ENCODE measurements around the gene DNAJA3.
A peak's percentile ranks its signal among the peaks of the same experiment; 100 is the strongest.

DNAJA3 gene

DNA sequence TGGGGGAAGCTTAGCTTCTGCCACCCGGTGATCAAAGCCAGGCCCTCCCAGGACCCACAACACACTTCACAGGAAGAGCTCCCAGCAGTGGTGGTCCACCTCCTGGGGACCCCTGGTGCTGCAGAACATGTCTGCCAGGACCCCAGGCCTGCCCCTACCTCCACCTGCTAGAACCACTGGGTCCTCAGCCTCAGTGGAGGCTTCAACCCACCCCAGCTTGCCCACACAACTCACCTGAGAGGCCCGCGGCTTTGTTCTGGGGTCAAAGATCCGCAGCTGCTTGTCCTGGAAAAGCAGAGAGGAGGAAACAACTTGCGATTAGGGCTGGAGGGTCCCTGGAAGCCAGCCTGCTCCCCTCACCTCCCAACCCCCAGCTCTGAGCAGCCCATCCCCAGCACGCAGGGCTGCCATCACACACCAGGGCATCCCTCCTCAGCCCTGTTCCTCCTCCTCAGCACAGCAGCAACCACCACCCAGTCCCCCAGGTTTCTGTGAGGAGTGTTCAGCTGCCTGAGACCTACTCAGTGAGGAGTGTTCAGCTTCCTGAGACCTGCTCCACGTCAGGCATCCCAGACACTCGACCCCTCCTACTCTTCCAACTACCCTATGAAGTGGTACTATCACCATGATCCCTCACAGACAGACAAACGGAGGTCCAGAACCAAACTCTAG, 30.5 kb upstream of the DNAJA3 start:
- ChIA-PET POLR2A (no interaction called here), CTCF (interaction anchor here (0.6 kb wide), 1 partner anchor 9 kb away, joined by 3 read pairs; no protein-coding TSS in a partner anchor)
- TF ChIP-seq SUZ12 (IDR thresholded peaks at IDR 0.05) (no peak), LEF1 (IDR thresholded peaks at IDR 0.05; ENCODE audit: borderline replicate concordance) (no peak)
- no peak for DNase-seq (ENCODE audit: extremely low spot score)

DNA sequence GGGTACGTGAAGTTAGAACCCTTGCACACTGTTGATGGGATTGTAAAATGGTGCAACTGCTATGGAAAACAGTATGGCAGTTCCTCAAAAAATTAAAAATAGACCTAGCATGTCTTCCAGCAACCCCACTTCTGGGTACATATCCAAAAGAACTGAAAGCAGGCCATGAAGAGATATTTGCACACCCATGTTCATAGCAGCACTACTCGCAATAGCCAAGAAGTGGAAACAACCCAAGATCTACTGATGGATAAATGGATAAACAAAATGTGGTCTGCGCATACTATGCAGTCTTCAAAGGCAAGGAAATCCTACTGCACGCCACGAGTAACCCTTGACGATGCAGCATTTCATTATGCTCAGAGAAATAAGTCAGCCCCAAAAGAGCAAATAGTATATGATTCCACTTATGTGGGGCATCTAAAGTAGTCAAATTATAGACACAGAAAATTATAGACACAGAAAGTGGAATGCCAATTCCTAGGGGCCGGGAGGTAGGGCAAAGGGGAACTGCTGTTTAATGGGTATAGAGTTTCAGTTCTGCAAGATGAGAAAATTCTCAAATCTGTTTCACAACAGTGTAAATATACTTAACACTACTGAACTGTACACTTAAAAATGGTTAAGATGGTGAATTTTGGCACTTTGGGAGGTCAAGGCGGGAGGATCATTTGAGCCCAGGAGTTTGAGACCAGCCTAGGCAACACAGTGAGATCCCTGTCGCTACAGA, 26.5 kb upstream of the DNAJA3 start:
- POLR2A ChIA-PET = no interaction called here
- TF ChIP-seq CTBP1 (IDR thresholded peaks at IDR 0.05; ENCODE audit: borderline replicate concordance) (no peak), L3MBTL2 (conservative IDR thresholded peaks at IDR 0.05) (no peak), TARDBP (IDR thresholded peaks at IDR 0.05) (no peak), FOXK2 (IDR thresholded peaks at IDR 0.05) (no peak), ELF4 (IDR thresholded peaks at IDR 0.05) (no peak), SUZ12 (IDR thresholded peaks at IDR 0.05) (no peak), BHLHE40 (IDR thresholded peaks at IDR 0.05; ENCODE audit: borderline replicate concordance) (no peak), LEF1 (IDR thresholded peaks at IDR 0.05; ENCODE audit: borderline replicate concordance) (no peak), ARNT (IDR thresholded peaks at IDR 0.05) (no peak), NFRKB (IDR thresholded peaks at IDR 0.05) (no peak), FOXA1 (IDR thresholded peaks at IDR 0.05) (no peak), HDGF (IDR thresholded peaks at IDR 0.05; ENCODE audit: borderline replicate concordance) (no peak), FOXM1 (IDR thresholded peaks at IDR 0.05; ENCODE audit: borderline replicate concordance) (no peak), SP1 (IDR thresholded peaks at IDR 0.05) (no peak)
- TF ChIP-seq, protein P1, sequence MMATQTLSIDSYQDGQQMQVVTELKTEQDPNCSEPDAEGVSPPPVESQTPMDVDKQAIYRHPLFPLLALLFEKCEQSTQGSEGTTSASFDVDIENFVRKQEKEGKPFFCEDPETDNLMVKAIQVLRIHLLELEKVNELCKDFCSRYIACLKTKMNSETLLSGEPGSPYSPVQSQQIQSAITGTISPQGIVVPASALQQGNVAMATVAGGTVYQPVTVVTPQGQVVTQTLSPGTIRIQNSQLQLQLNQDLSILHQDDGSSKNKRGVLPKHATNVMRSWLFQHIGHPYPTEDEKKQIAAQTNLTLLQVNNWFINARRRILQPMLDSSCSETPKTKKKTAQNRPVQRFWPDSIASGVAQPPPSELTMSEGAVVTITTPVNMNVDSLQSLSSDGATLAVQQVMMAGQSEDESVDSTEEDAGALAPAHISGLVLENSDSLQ (IDR thresholded peaks at IDR 0.05) = no peak
- CTCF ChIA-PET = no interaction called here
- no peak for DNase-seq (ENCODE audit: extremely low spot score)

DNA sequence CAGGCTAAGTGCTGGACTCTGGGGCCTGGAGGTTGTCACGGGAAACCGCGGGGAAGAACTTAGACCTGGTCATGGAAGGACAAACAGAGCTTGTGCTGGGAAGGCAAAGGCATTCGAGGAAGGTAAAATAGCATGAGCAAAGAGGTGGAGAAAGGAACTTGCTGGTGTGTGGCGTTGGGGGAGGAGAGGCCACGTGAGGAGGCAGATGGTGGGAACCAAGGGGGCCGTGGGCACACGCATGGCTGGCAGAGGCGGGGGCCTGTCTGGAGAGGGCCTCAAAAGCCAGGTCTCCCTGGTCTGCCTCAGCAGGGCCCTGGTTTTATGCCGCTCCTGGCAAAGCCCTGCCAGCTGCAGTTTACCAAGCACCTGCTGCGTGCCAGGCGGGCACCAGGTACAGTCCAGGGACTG, 24.6 kb upstream of the DNAJA3 start:
- DNase-seq (ENCODE audit: extremely low spot score) = no peak
- ChIA-PET CTCF (interaction anchor here (0.7 to 3.9 kb wide), 2 partner anchors 8 to 112 kb away, joined by 3 to 23 read pairs; no protein-coding TSS in a partner anchor), POLR2A (interaction anchor here (1.0 kb wide), 1 partner anchor 27 kb away, joined by 3 read pairs; no protein-coding TSS in a partner anchor)
- TF ChIP-seq NFRKB (IDR thresholded peaks at IDR 0.05) = no peak
- no peak for TF ChIP-seq SP1 (IDR thresholded peaks at IDR 0.05)
- no peak for TF ChIP-seq BHLHE40 (IDR thresholded peaks at IDR 0.05; ENCODE audit: borderline replicate concordance)
- no peak for TF ChIP-seq SUZ12 (IDR thresholded peaks at IDR 0.05)
- no peak for TF ChIP-seq ARNT (IDR thresholded peaks at IDR 0.05)

DNA sequence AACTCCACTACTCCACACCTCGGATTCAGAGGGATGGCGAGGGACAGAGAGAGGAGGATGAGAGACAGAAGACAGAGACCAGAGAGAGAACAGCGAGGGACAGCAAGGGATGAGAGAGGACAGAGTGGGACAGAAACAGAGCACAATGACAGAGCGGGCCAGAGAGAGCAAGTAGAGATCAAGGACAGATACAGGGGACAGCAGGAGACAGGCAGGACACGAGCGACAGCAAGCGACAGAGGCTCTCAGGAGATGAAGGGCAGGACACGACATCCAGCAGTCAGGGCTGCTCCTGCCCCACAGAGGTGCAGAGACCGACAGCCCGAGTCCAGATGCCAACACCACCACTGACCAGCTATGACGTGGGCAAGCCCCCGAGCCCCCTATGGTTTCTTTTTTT, 24.2 kb upstream of the DNAJA3 start:
- POLR2A ChIA-PET = interaction anchor here (1.0 to 1.7 kb wide), 2 partner anchors 14 to 27 kb away, joined by 3 to 5 read pairs; no protein-coding TSS in a partner anchor

DNA sequence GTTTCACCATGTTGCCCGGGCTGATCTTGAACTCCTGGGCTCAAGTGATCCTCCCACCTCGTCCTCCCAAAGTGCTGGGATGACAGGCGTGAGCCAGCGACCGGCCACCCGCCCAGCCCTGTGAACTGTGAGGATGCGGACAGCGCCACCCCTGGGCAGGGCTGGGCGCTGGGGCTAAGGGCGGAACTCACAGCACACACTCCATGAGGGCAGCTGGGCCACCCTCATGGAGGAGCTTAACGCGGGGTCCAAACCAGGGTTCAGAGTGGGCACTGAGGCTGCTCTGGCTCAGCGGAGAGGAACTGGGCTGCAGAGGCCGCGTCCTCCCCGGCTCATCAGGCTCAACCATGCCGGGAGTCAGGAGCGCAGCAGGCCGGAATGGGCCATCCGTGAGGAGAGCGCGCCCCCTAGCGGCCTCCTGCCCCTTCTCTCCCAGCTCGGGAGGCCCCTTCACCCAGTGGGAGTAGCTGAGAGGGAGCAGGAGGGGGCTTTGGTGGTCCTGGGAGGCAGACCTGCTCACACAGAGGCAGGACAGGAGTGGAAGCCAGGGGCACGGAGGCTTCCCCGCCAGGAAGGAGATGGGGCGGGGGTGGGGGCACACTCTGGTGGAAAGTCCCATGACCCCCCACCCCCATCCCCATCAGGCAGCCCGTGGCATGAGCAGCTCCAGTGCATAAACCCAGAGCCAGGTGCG, 23.1 kb upstream of the DNAJA3 start:
- POLR2A ChIA-PET = interaction anchor here (1.0 to 1.7 kb wide), 2 partner anchors 13 to 51 kb away, joined by 3 to 5 read pairs; partner anchors contain the start of gene PAM16
- no peak for TF ChIP-seq SUZ12 (IDR thresholded peaks at IDR 0.05)
- 0 out of 2 replicates have a peak, but pooled peaks have one; percentile 18 for TF ChIP-seq HDGF (IDR thresholded peaks at IDR 0.05; ENCODE audit: borderline replicate concordance)
- CTCF ChIA-PET = interaction anchor here (0.6 to 4.2 kb wide), 28 partner anchors 9 to 1619 kb away, joined by 3 to 54 read pairs (median 5); partner anchors contain the start of genes CORO7 and PAM16
- DNase-seq (ENCODE audit: extremely low spot score) = peak; percentile 90

More for the DNA sequence above, 24.2 kb upstream of the DNAJA3 start:
- no peak for DNase-seq (ENCODE audit: extremely low spot score)
- CTCF ChIA-PET = interaction anchor here (0.6 to 4.2 kb wide), 9 partner anchors 8 to 1618 kb away, joined by 3 to 48 read pairs (median 9); partner anchors contain the start of gene PAM16
- TF ChIP-seq LEF1 (IDR thresholded peaks at IDR 0.05; ENCODE audit: borderline replicate concordance) = no peak
- TF ChIP-seq CTBP1 (IDR thresholded peaks at IDR 0.05; ENCODE audit: borderline replicate concordance) = no peak

DNA sequence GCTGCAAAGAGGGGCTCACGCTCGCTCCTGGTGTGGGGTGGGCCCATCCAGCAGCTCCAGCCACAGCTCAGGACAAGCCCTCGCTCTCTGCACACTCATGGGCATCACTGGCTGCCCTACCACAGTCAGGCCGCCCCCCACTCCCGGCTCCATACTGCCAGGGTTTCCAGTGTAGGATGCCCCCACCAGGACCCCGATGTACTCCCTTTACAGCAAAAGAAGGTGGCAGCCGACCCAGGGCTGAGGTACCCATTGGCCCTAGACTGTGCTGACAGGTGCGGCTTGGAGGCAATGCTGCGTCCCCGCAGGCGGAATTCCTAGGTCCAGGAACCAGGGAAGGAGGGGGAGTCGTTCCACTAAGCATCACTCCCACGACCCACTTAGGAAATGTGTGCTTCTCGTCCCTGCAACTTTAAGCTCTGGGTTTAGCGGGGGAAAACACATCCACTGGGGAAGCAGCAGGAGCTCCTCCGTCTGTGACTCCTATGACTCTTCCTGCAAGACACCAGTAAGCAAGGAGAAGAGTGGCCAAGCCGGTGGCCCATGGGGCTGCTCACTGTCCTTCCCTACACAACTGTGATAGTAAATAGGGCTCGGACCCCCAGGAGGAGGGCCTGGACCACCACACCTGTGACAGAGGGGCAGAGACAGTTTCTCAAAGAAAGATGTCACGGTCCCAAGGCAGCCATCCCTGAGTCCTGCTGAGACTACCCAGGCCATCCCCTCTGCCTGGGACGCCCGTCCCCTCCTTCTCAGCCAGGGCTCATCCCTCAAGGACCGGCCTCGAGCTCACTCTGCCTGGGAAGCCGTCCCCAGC, 22.3 kb upstream of the DNAJA3 start:
- POLR2A ChIA-PET = interaction anchor here (1.0 to 2.1 kb wide), 3 partner anchors 12 to 52 kb away, joined by 3 to 5 read pairs (median 5); partner anchors contain the start of genes CORO7 and PAM16
- no peak for DNase-seq (ENCODE audit: extremely low spot score)
- CTCF ChIA-PET = interaction anchor here (0.6 to 4.2 kb wide), 29 partner anchors 9 to 709 kb away, joined by 3 to 54 read pairs (median 5); partner anchors contain the start of genes CORO7 and PAM16
- TF ChIP-seq NFRKB (IDR thresholded peaks at IDR 0.05) (no peak), L3MBTL2 (conservative IDR thresholded peaks at IDR 0.05) (no peak), ZNF384 (IDR thresholded peaks at IDR 0.05) (no peak), HDGF (IDR thresholded peaks at IDR 0.05; ENCODE audit: borderline replicate concordance) (no peak), ARNT (IDR thresholded peaks at IDR 0.05) (no peak), FOXM1 (IDR thresholded peaks at IDR 0.05; ENCODE audit: borderline replicate concordance) (no peak), ELF4 (IDR thresholded peaks at IDR 0.05) (no peak), SP1 (IDR thresholded peaks at IDR 0.05) (no peak), BHLHE40 (IDR thresholded peaks at IDR 0.05; ENCODE audit: borderline replicate concordance) (no peak), CTBP1 (IDR thresholded peaks at IDR 0.05; ENCODE audit: borderline replicate concordance) (no peak), FOXK2 (IDR thresholded peaks at IDR 0.05) (no peak), LEF1 (IDR thresholded peaks at IDR 0.05; ENCODE audit: borderline replicate concordance) (no peak), FOXA1 (IDR thresholded peaks at IDR 0.05) (no peak)
- TF ChIP-seq, protein P1 (IDR thresholded peaks at IDR 0.05) = no peak
